ENCODE data around the gene SERTAD3. TPM values are rescaled to one million over a fixed set of nuclear protein-coding genes. Genes with fewer than 3 reads are reported as not detected.

Gene SERTAD3
- polyA plus RNA-seq, 1 of the 3 experiments (the other 2 are of a cell fraction) = 11.3 TPM

- DNase-seq = no peak
- TF ChIP-seq ELF1 (IDR thresholded peaks at IDR 0.05) (no peak), EZH2phosphoT487 (IDR thresholded peaks at IDR 0.05; ENCODE audit: borderline replicate concordance, low read depth) (no peak), RFX5 (IDR thresholded peaks at IDR 0.05; ENCODE audit: low read length) (no peak), POLR2AphosphoS5 (IDR thresholded peaks at IDR 0.05; ENCODE audit: low read depth, low read length) (no peak), RCOR1 (IDR thresholded peaks at IDR 0.05; ENCODE audit: low read length) (no peak), EP300 (IDR thresholded peaks at IDR 0.05; ENCODE audit: borderline replicate concordance in 1 of 2, low read depth in 1 of 2, low read length in 1 of 2) (no peak), JUND (IDR thresholded peaks at IDR 0.05) (no peak), NFIC (IDR thresholded peaks at IDR 0.05; ENCODE audit: borderline replicate concordance) (no peak), TAF1 (IDR thresholded peaks at IDR 0.05; ENCODE audit: borderline replicate concordance, low read depth, low read length) (no peak), YY1 (IDR thresholded peaks at IDR 0.05; ENCODE audit: low read depth) (no peak), PBX3 (IDR thresholded peaks at IDR 0.05) (no peak), RXRA (IDR thresholded peaks at IDR 0.05; ENCODE audit: borderline replicate concordance, low read depth) (no peak), GATA2 (CRISPR knock-in tag; IDR thresholded peaks at IDR 0.05) (no peak), RAD21 (IDR thresholded peaks at IDR 0.05; ENCODE audit: low read length) (no peak)
- H3K9ac ChIP-seq = no peak overlapping the region
- H3K4me3 ChIP-seq (ENCODE audit: low read depth in 2 of 2, low read length in 1 of 2) = no peak overlapping the region
- POLR2A ChIA-PET = no interaction called here
- H2AFZ ChIP-seq (ENCODE audit: low read depth) = no peak overlapping the region
- H3K4me2 ChIP-seq = no peak overlapping the region
- CTCF ChIA-PET = no interaction called here
- H3K9me2 ChIP-seq = no peaks in the 10 kb centered on the region
- no peaks in the 10 kb centered on the region for H3K36me3 ChIP-seq (replicated peaks in 1 of 2; ENCODE audit: control insufficient read depth in 1 of 2, insufficient read depth in 2 of 2, low read length in 1 of 2)
- peaks cover 3% of the 10 kb centered on the region for H3F3A ChIP-seq (replicated peaks; ENCODE audit: insufficient read depth)
- H3K27ac ChIP-seq (ENCODE audit: low read depth in 2 of 2, low read length in 1 of 2) = no peak overlapping the region
- no peaks in the 10 kb centered on the region for H4K20me1 ChIP-seq (ENCODE audit: insufficient read depth)
- H3K79me2 ChIP-seq (ENCODE audit: insufficient read depth) = no peaks in the 10 kb centered on the region
- H3K4me1 ChIP-seq (ENCODE audit: control insufficient read depth in 1 of 2, insufficient read depth in 2 of 2, low read depth in 1 of 2, low read length in 1 of 2) = peaks cover 0 to 2% of the 10 kb centered on the region in 2 experiments; a peak in 2 of 4 replicates
- H3K9me3 ChIP-seq = no peaks in the 10 kb centered on the region
- 91% methylated on average over 4 of the region's 4 CpGs for WGBS (ENCODE audit: low lambda C conversion rate)
- H3K27me3 ChIP-seq (ENCODE audit: insufficient read depth) = no peaks in the 10 kb centered on the region
Measured at GRCh38 chr19:40449506-40449905, 5.4 kb upstream of the SERTAD3 start.

GRCh38 chr19:40446263-40446784, 2.2 kb upstream of the SERTAD3 start:
- no peak overlapping the region for H3K27ac ChIP-seq (ENCODE audit: low read depth in 2 of 2, low read length in 1 of 2)
- DNase-seq = no peak
- ChIA-PET CTCF (interaction anchor here (2.1 to 2.8 kb wide), 2 partner anchors 17 to 19 kb away, joined by 8 read pairs; partner anchors contain the start of gene BLVRB), POLR2A (no interaction called here)
- H3K9ac ChIP-seq = no peak overlapping the region
- H3K9me3 ChIP-seq = no peaks in the 10 kb centered on the region
- no peaks in the 10 kb centered on the region for H3K27me3 ChIP-seq (ENCODE audit: insufficient read depth)
- WGBS (ENCODE audit: low lambda C conversion rate) = 92% methylated on average over 8 of the region's 8 CpGs
- no peaks in the 10 kb centered on the region for H3K9me2 ChIP-seq
- H3K4me1 ChIP-seq (ENCODE audit: control insufficient read depth in 1 of 2, insufficient read depth in 2 of 2, low read depth in 1 of 2, low read length in 1 of 2) = peaks cover 5 to 8% of the 10 kb centered on the region in 2 experiments; a peak in 2 of 4 replicates
- H2AFZ ChIP-seq (ENCODE audit: low read depth) = no peak overlapping the region
- H4K20me1 ChIP-seq (ENCODE audit: insufficient read depth) = peaks cover 16% of the 10 kb centered on the region
- H3K4me3 ChIP-seq (ENCODE audit: low read depth in 2 of 2, low read length in 1 of 2) = no peak overlapping the region
- H3K4me2 ChIP-seq = no peak overlapping the region
- peaks cover 28% of the 10 kb centered on the region for H3K79me2 ChIP-seq (ENCODE audit: insufficient read depth)
- H3K36me3 ChIP-seq (replicated peaks in 1 of 2; ENCODE audit: control insufficient read depth in 1 of 2, insufficient read depth in 2 of 2, low read length in 1 of 2) = peaks cover 9 to 12% of the 10 kb centered on the region in 2 experiments
- peaks cover 3% of the 10 kb centered on the region for H3F3A ChIP-seq (replicated peaks; ENCODE audit: insufficient read depth)
- no peak for TF ChIP-seq YY1 (IDR thresholded peaks at IDR 0.05; ENCODE audit: low read depth)
- TF ChIP-seq EP300 (IDR thresholded peaks at IDR 0.05; ENCODE audit: borderline replicate concordance in 1 of 2, low read depth in 1 of 2, low read length in 1 of 2) = no peak
- no peak for TF ChIP-seq IRF3 (IDR thresholded peaks at IDR 0.05; ENCODE audit: low read depth, low read length)
- no peak for TF ChIP-seq CTCF (IDR thresholded peaks at IDR 0.05)
- no peak for TF ChIP-seq USF1 (IDR thresholded peaks at IDR 0.05; ENCODE audit: borderline replicate concordance, low read depth)
- TF ChIP-seq JUND (IDR thresholded peaks at IDR 0.05) = no peak
- TF ChIP-seq CHD2 (IDR thresholded peaks at IDR 0.05; ENCODE audit: low read length, partially characterized antibody) = no peak
- TF ChIP-seq RAD21 (IDR thresholded peaks at IDR 0.05; ENCODE audit: low read length) = no peak
- no peak for TF ChIP-seq GABPA (IDR thresholded peaks at IDR 0.05; ENCODE audit: low read depth)
- TF ChIP-seq FOXJ3 (CRISPR knock-in tag; IDR thresholded peaks at IDR 0.05) = no peak

All from SK-N-SH (cell line).